Measurements from ENCODE around the gene MCC. TPM values are rescaled to one million over a fixed set of nuclear protein-coding genes. Genes with fewer than 3 reads are reported as not detected.

MCC gene
- polyA plus RNA-seq, 1 donor (not counting 4 experiments of a cell fraction or from before 2014, with no cell fraction given), result 24.6 TPM

GRCh38 chr5:113225259-113225658 lies 263.0 kb downstream of the MCC start:
- no peak overlapping the region for H3K4me2 ChIP-seq (ENCODE audit: control insufficient read depth, extremely low read depth, insufficient read depth, low read depth, low read length)

DNA sequence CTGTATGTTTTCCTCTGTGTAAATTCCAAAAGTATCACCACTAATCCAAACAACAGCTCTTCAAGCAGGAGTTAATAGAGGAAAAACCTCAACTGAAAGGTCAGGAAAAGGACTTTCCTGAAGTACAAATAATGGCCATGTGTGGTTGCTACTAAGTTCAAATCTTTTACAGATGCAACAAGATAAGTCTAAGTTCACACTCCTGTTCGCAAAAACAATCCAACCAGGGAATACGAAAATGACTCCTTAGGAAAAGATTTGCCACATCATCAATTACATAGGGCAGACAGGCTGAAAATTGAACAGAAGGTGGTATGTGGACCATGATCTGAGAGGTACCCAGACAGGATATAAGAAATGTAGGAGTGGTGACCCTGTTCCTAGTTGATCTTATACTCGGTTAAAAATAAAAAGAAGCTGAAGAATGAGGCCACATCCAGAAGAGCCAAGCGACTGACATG lies 263.6 kb downstream of the MCC start:
- peaks cover 76% of the 10 kb centered on the region for H3K79me2 ChIP-seq (ENCODE audit: control insufficient read depth, insufficient read depth, low read length)
- H3K27me3 ChIP-seq (ENCODE audit: control insufficient read depth, extremely low read depth, insufficient read depth, low read length), result no peaks in the 10 kb centered on the region
- no peak overlapping the region for H3K4me2 ChIP-seq (ENCODE audit: control insufficient read depth, extremely low read depth, insufficient read depth, low read depth, low read length)
- no peaks in the 10 kb centered on the region for H3K9me3 ChIP-seq (ENCODE audit: control insufficient read depth, low read depth, low read length)
- dilution Hi-C loops (cut with MboI; ENCODE audit: extremely low pct_ligation_motif_present, low sequenced_read_pairs), result no loop called here
- no peaks in the 10 kb centered on the region for H4K20me1 ChIP-seq (ENCODE audit: control insufficient read depth, extremely low read depth, insufficient read depth, low read length)
- no peak overlapping the region for H2AFZ ChIP-seq (ENCODE audit: control insufficient read depth, low read length)
- no peak for DNase-seq (ENCODE audit: low read depth, low spot score)
- FAIRE-seq, result no peak
- no peak overlapping the region for H3K4me3 ChIP-seq (ENCODE audit: control insufficient read depth in 2 of 3, extremely low read depth in 1 of 3, insufficient read depth in 2 of 3, low read depth in 1 of 3, low read length in 3 of 3)
- H3K9ac ChIP-seq (ENCODE audit: control insufficient read depth, extremely low read depth, insufficient read depth, low read length), result no peak overlapping the region
- TF ChIP-seq CTCF (optimal IDR thresholded peaks at IDR 0.05 in 1 of 3, IDR thresholded peaks at IDR 0.05 in 1 of 3, conservative IDR thresholded peaks at IDR 0.05 in 1 of 3; ENCODE audit: extremely low read depth in 1 of 3, insufficient read depth in 2 of 3, low read length in 3 of 3), result no peak
- no peak for TF ChIP-seq EZH2 (IDR thresholded peaks at IDR 0.05; ENCODE audit: low read length)
- H3K4me1 ChIP-seq (ENCODE audit: control insufficient read depth, extremely low read depth, insufficient read depth, low read length), result peaks cover 18% of the 10 kb centered on the region
- H3K27ac ChIP-seq (ENCODE audit: control insufficient read depth, insufficient read depth, low read length), result no peak overlapping the region
- H3K36me3 ChIP-seq (ENCODE audit: control insufficient read depth in 2 of 2, extremely low read depth in 1 of 2, insufficient read depth in 2 of 2, low read length in 2 of 2), result no peaks in the 10 kb centered on the region
- peaks cover 3% of the 10 kb centered on the region for H3K9me1 ChIP-seq (ENCODE audit: control insufficient read depth, extremely low read depth, insufficient read depth, low read length)

More at GRCh38 chr5:113225259-113225658, 263.0 kb downstream of the MCC start:
- no peak for FAIRE-seq
- DNase-seq (ENCODE audit: low read depth, low spot score), result no peak
- Histone ChIP-seq H3K79me2 (ENCODE audit: control insufficient read depth, insufficient read depth, low read length) (peaks cover 78% of the 10 kb centered on the region), H3K9me3 (ENCODE audit: control insufficient read depth, low read depth, low read length) (no peaks in the 10 kb centered on the region), H4K20me1 (ENCODE audit: control insufficient read depth, extremely low read depth, insufficient read depth, low read length) (no peaks in the 10 kb centered on the region), H3K36me3 (ENCODE audit: control insufficient read depth in 2 of 2, extremely low read depth in 1 of 2, insufficient read depth in 2 of 2, low read length in 2 of 2) (no peaks in the 10 kb centered on the region), H3K4me1 (ENCODE audit: control insufficient read depth, extremely low read depth, insufficient read depth, low read length) (peaks cover 18% of the 10 kb centered on the region), H3K9ac (ENCODE audit: control insufficient read depth, extremely low read depth, insufficient read depth, low read length) (no peak overlapping the region), H3K27me3 (ENCODE audit: control insufficient read depth, extremely low read depth, insufficient read depth, low read length) (no peaks in the 10 kb centered on the region), H3K9me1 (ENCODE audit: control insufficient read depth, extremely low read depth, insufficient read depth, low read length) (peaks cover 3% of the 10 kb centered on the region), H2AFZ (ENCODE audit: control insufficient read depth, low read length) (no peak overlapping the region), H3K27ac (ENCODE audit: control insufficient read depth, insufficient read depth, low read length) (no peak overlapping the region), H3K4me3 (ENCODE audit: control insufficient read depth in 2 of 3, extremely low read depth in 1 of 3, insufficient read depth in 2 of 3, low read depth in 1 of 3, low read length in 3 of 3) (no peak overlapping the region)
- dilution Hi-C loops (cut with MboI; ENCODE audit: extremely low pct_ligation_motif_present, low sequenced_read_pairs), result no loop called here
- no peak for TF ChIP-seq CTCF (optimal IDR thresholded peaks at IDR 0.05 in 1 of 3, IDR thresholded peaks at IDR 0.05 in 1 of 3, conservative IDR thresholded peaks at IDR 0.05 in 1 of 3; ENCODE audit: extremely low read depth in 1 of 3, insufficient read depth in 2 of 3, low read length in 3 of 3)
